ENCODE measurements around the gene ITPRIP. TPM values are rescaled to one million over a fixed set of nuclear protein-coding genes. Genes with fewer than 3 reads are reported as not detected.

ITPRIP gene
- total RNA-seq, 1 experiment from 2014 or later, result 12.0 TPM

DNA sequence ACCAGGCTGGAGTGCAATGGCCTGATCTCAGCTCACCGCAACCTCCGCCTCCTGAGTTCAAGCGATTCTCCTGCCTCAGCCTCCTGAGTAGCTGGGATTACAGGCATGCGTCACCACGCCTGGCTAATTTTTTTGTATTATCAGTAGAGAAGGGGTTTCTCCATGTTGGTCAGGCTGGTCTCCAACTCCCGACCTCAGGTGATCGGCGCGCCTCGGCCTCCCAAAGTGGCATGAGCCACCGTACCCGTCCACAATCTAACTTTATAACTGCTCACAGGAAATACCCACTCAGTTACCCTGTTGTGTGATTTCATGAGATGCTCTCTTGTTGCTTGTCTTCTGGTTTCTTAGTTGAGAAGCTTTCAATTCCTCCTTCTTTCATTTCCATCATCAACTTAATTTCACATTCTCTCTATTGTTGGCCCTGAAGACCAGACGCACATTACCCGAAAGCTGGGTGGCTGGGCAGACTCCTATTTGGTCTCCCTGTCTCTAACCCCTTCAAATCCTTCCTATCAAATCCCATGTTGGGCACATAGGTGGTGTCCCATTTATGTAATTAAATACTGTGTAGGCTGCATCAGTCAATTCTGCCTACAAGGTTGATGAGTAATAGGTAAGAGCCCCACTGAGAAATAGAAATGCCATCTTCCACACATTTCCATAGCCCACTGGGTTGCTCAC is 70.4 kb downstream of the ITPRIP start:
- Histone ChIP-seq H3K9me3 (ENCODE audit: control insufficient read depth in 1 of 2, insufficient read depth in 1 of 2, low read depth in 1 of 2, low read length in 2 of 2) (no peaks in the 10 kb centered on the region), H3K36me3 (ENCODE audit: control insufficient read depth in 1 of 2, insufficient read depth in 2 of 2, low read length in 2 of 2) (peaks cover 44 to 45% of the 10 kb centered on the region in 2 experiments), H4K20me1 (ENCODE audit: insufficient read depth) (0 out of 2 replicates have a peak, but pooled peaks cover 9% of the 10 kb centered on the region), H3K27ac (ENCODE audit: low read depth, low read length) (peak overlapping the region; percentile 50), H2AFZ (ENCODE audit: low read depth, low read length, poor library complexity, severe bottlenecking) (no peak overlapping the region), H3K9ac (ENCODE audit: low read length) (peak overlapping the region; percentile 83), H3K4me2 (ENCODE audit: low read length) (peak overlapping the region; percentile 81), H3K27me3 (ENCODE audit: insufficient read depth, low read length) (no peaks in the 10 kb centered on the region), H3K4me1 (ENCODE audit: control insufficient read depth in 1 of 2, insufficient read depth in 2 of 2, low read length in 2 of 2) (peaks cover 4 to 19% of the 10 kb centered on the region in 2 experiments; a peak in 3 of 4 replicates), H3K9me2 (ENCODE audit: insufficient read depth) (no peaks in the 10 kb centered on the region; the same call in 1 of the 2 replicates), H3K4me3 (replicated peaks in 1 of 2; ENCODE audit: low read depth in 1 of 2, low read length in 2 of 2) (peak overlapping the region; percentile 79 to 81), H3K79me2 (ENCODE audit: insufficient read depth, low read length) (peaks cover 59% of the 10 kb centered on the region)
- ChIA-PET CTCF (no interaction called here), RAD21 (ENCODE audit: low non-redundant PET in 1 of 2, low total read pairs in 2 of 2, uncharacterized antibody in 2 of 2, unreplicated experiment in 2 of 2) (no interaction called here), POLR2A (interaction anchor here (0.7 to 1.5 kb wide), 3 partner anchors 13 to 147 kb away, joined by 3 to 4 read pairs (median 4); partner anchors contain the start of genes GSTO1 and ITPRIP)
- BruUV-seq (replicated peaks), result no TSS peak
- intact Hi-C loops (cut with micrococcal nuclease), result loop anchor here (5.0 kb wide), 1 partner anchor 146 kb away; the partner anchor contains the start of gene SFR1
- TF ChIP-seq POLR2A (IDR thresholded peaks at IDR 0.05; ENCODE audit: borderline replicate concordance, extremely low read depth, insufficient read depth, insufficient read length) (no peak), CBX3 (IDR thresholded peaks at IDR 0.05; ENCODE audit: low read depth) (no peak), TCF7L2 (IDR thresholded peaks at IDR 0.05; ENCODE audit: borderline replicate concordance, extremely low read depth, insufficient read depth, insufficient read length) (no peak), YY1 (IDR thresholded peaks at IDR 0.05; ENCODE audit: extremely low read depth, insufficient replicate concordance, low read depth, low read length) (no peak), EZH2phosphoT487 (IDR thresholded peaks at IDR 0.05; ENCODE audit: borderline replicate concordance) (no peak)
- TF ChIP-seq, protein P1, sequence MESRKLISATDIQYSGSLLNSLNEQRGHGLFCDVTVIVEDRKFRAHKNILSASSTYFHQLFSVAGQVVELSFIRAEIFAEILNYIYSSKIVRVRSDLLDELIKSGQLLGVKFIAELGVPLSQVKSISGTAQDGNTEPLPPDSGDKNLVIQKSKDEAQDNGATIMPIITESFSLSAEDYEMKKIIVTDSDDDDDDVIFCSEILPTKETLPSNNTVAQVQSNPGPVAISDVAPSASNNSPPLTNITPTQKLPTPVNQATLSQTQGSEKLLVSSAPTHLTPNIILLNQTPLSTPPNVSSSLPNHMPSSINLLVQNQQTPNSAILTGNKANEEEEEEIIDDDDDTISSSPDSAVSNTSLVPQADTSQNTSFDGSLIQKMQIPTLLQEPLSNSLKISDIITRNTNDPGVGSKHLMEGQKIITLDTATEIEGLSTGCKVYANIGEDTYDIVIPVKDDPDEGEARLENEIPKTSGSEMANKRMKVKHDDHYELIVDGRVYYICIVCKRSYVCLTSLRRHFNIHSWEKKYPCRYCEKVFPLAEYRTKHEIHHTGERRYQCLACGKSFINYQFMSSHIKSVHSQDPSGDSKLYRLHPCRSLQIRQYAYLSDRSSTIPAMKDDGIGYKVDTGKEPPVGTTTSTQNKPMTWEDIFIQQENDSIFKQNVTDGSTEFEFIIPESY (IDR thresholded peaks at IDR 0.05; ENCODE audit: extremely low read depth, insufficient replicate concordance, low read length), result no peak
- TF ChIP-seq, protein P2, sequence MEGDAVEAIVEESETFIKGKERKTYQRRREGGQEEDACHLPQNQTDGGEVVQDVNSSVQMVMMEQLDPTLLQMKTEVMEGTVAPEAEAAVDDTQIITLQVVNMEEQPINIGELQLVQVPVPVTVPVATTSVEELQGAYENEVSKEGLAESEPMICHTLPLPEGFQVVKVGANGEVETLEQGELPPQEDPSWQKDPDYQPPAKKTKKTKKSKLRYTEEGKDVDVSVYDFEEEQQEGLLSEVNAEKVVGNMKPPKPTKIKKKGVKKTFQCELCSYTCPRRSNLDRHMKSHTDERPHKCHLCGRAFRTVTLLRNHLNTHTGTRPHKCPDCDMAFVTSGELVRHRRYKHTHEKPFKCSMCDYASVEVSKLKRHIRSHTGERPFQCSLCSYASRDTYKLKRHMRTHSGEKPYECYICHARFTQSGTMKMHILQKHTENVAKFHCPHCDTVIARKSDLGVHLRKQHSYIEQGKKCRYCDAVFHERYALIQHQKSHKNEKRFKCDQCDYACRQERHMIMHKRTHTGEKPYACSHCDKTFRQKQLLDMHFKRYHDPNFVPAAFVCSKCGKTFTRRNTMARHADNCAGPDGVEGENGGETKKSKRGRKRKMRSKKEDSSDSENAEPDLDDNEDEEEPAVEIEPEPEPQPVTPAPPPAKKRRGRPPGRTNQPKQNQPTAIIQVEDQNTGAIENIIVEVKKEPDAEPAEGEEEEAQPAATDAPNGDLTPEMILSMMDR (IDR thresholded peaks at IDR 0.05 in 2 of 3, conservative IDR thresholded peaks at IDR 0.05 in 1 of 3; ENCODE audit: borderline replicate concordance in 1 of 3, insufficient read depth in 1 of 3, low read depth in 2 of 3, low read length in 2 of 3), result no peak
- ATAC-seq, result no peak
- no peak for DNase-seq (ENCODE audit: low read depth, low spot score)

All from HCT116 (cell line).